Panc1 (cell line): ENCODE data around the gene DNAAF8. TPM values are rescaled to one million over a fixed set of nuclear protein-coding genes. Genes with fewer than 3 reads are reported as not detected.

Experiments
- ATAC-seq: fragments of 200-7000 bp; cut with Tn5 transposase; 2 replicates; pipeline ENCODE4 v1.9.1; 2020; ENCODE audit warnings: mild to moderate bottlenecking, moderate library complexity
- BruUV-seq: library from RNA; stranded (reverse); fragments of 400-500 nt; replicated peaks from 2 replicates; lab custom pipeline; 2021; lab: Mats Ljungman, UMichigan
- CTCF ChIA-PET: fragments of 300-600 bp; sonication (Branson Sonifier 250); formaldehyde crosslinking; loops from one replicate; lab custom pipeline; 2022; ENCODE audit warnings: antibody characterized with exemption; lab: Charles Lee
- POLR2A ChIA-PET: fragments of 300-600 bp; sonication (Branson Sonifier 250); formaldehyde crosslinking; loops from one replicate; lab custom pipeline; 2022; ENCODE audit warnings: antibody characterized with exemption; lab: Charles Lee
- DNase-seq: peaks from one replicate; pipeline ENCODE4 v3.0.0-alpha.2; 2010; ENCODE audit warnings: low read depth, low spot score
- H3K27ac ChIP-seq: 2 replicates; pipeline ENCODE4 v1.5.1; 2011; ENCODE audit warnings: mild to moderate bottlenecking, low read length, inconsistent platforms
- H3K27me3 ChIP-seq: fragments of 200-500 bp; sonication (Bioruptor generic); 2 replicates; pipeline ENCODE4 v1.6.0; 2014; ENCODE audit warnings: low read length, inconsistent platforms; ENCODE audit not compliant: control insufficient read depth, insufficient read depth
- H3K36me3 ChIP-seq: fragments of 200-500 bp; sonication (Bioruptor generic); 2 replicates; pipeline ENCODE4 v1.5.1; 2014; ENCODE audit warnings: inconsistent platforms, mild to moderate bottlenecking, low read length, moderate library complexity; ENCODE audit not compliant: control insufficient read depth, insufficient read depth
- H3K4me1 ChIP-seq: 2 replicates; pipeline ENCODE4 v1.5.1; 2011; ENCODE audit warnings: inconsistent platforms, mild to moderate bottlenecking, low read length, moderate library complexity; ENCODE audit not compliant: control insufficient read depth, insufficient read depth
- H3K4me3 ChIP-seq, 2 experiments: 2 replicates each; pipeline ENCODE4 v1.5.1; 2011 to 2012; ENCODE audit warnings: low read depth in 2 of 2, low read length in 2 of 2, mild to moderate bottlenecking in 2 of 2, inconsistent platforms in 1 of 2, moderate library complexity in 1 of 2
- H3K9me3 ChIP-seq: fragments of 200-500 bp; sonication (Bioruptor generic); 2 replicates; pipeline ENCODE4 v1.5.1; 2014; ENCODE audit warnings: low read depth, mild to moderate bottlenecking, inconsistent platforms, low read length, moderate library complexity; ENCODE audit not compliant: control insufficient read depth, insufficient read depth
- POLR2AphosphoS5 ChIP-seq: IDR thresholded peaks from 2 replicates; pipeline ENCODE4 v1.6.1; 2012; ENCODE audit warnings: mild to moderate bottlenecking, low read depth, low read length, moderate library complexity
- SIN3A ChIP-seq: IDR thresholded peaks from 2 replicates; pipeline ENCODE4 v1.6.1; 2012; ENCODE audit warnings: low read depth, mild to moderate bottlenecking, low read length, moderate library complexity, borderline replicate concordance; ENCODE audit not compliant: insufficient read depth
- TCF7L2 ChIP-seq: IDR thresholded peaks from 2 replicates; pipeline ENCODE4 v1.6.1; 2011; ENCODE audit warnings: mild to moderate bottlenecking, low read depth, low read length, inconsistent platforms
- in situ Hi-C: cut with HindIII; loops from 2 replicates; pipeline ENCODE4 v1.10.0; 2016; ENCODE audit warnings: low sequenced_read_pairs, low pct_unique_long_range_greater_than_20kb
- intact Hi-C: fragments of 100-400 bp; cut with micrococcal nuclease; formaldehyde crosslinking; loops from one replicate; pipeline ENCODE4 v1.10.0; 2022; ENCODE audit not compliant: unreplicated experiment
- total RNA-seq: library from RNA; stranded (reverse); gene quantifications from one replicate; pipeline ENCODE4 v1.2.1, GENCODE V29; 2021; ENCODE audit not compliant: unreplicated experiment
- TF ChIP-seq, protein P1 (sequence below), 2 experiments: IDR thresholded peaks; 2 replicates each; pipeline ENCODE4 v1.6.1; 2011 to 2012; ENCODE audit warnings: low read depth in 2 of 2, control low read depth in 1 of 2, low read length in 1 of 2, mild to moderate bottlenecking in 1 of 2, moderate library complexity in 1 of 2; ENCODE audit not compliant: insufficient read depth in 1 of 2
- TF ChIP-seq, protein P2 (sequence below): fragments of 450-650 bp; IDR thresholded peaks from 2 replicates; pipeline ENCODE4 v1.5.1; 2017; ENCODE audit warnings: mild to moderate bottlenecking

DNAAF8 gene
- total RNA-seq, 1 experiment from 2014 or later = 2.3 TPM

DNA sequence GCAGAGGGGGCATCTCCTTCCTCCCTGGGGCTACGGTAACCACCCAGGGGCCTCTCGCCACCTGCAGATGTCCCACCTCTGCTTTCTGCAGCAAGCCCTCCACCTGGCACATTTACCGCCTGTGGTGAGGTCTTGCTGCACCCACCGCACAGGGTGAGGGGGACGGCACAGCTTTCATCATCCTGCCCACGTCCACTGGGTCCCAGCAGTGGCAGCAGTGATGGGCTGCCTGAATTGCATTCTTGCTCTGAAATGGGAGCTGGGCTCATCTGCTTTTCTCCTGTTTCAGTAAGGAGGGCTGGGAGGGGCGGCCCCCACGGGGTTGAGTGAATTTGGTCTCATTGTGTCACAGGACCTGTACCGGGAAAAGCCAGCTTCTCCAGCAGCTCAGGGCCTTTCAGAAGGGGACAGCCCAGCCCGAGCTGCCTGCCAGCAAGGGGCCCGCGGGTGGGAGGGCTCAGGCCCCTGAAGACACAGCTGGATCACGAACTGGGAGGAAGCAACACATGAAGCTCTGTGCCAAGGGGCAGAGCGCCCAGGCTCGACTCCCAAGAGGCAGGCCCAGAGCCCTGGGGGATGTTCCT lies 12.7 kb downstream of the DNAAF8 start:
- Histone ChIP-seq H3K27me3 (no peaks in the 10 kb centered on the region), H3K9me3 (no peaks in the 10 kb centered on the region), H3K36me3 (no peaks in the 10 kb centered on the region), H3K4me1 (no peaks in the 10 kb centered on the region), H3K4me3 (no peak overlapping the region), H3K27ac (no peak overlapping the region)
- TF ChIP-seq POLR2AphosphoS5 (no peak), SIN3A (no peak), TCF7L2 (no peak)
- TF ChIP-seq, protein P1, sequence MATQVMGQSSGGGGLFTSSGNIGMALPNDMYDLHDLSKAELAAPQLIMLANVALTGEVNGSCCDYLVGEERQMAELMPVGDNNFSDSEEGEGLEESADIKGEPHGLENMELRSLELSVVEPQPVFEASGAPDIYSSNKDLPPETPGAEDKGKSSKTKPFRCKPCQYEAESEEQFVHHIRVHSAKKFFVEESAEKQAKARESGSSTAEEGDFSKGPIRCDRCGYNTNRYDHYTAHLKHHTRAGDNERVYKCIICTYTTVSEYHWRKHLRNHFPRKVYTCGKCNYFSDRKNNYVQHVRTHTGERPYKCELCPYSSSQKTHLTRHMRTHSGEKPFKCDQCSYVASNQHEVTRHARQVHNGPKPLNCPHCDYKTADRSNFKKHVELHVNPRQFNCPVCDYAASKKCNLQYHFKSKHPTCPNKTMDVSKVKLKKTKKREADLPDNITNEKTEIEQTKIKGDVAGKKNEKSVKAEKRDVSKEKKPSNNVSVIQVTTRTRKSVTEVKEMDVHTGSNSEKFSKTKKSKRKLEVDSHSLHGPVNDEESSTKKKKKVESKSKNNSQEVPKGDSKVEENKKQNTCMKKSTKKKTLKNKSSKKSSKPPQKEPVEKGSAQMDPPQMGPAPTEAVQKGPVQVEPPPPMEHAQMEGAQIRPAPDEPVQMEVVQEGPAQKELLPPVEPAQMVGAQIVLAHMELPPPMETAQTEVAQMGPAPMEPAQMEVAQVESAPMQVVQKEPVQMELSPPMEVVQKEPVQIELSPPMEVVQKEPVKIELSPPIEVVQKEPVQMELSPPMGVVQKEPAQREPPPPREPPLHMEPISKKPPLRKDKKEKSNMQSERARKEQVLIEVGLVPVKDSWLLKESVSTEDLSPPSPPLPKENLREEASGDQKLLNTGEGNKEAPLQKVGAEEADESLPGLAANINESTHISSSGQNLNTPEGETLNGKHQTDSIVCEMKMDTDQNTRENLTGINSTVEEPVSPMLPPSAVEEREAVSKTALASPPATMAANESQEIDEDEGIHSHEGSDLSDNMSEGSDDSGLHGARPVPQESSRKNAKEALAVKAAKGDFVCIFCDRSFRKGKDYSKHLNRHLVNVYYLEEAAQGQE (IDR thresholded peaks at IDR 0.05; ENCODE audit: insufficient read depth in 1 of 2, low read depth in 2 of 2, low read length in 1 of 2) = no peak
- TF ChIP-seq, protein P2, sequence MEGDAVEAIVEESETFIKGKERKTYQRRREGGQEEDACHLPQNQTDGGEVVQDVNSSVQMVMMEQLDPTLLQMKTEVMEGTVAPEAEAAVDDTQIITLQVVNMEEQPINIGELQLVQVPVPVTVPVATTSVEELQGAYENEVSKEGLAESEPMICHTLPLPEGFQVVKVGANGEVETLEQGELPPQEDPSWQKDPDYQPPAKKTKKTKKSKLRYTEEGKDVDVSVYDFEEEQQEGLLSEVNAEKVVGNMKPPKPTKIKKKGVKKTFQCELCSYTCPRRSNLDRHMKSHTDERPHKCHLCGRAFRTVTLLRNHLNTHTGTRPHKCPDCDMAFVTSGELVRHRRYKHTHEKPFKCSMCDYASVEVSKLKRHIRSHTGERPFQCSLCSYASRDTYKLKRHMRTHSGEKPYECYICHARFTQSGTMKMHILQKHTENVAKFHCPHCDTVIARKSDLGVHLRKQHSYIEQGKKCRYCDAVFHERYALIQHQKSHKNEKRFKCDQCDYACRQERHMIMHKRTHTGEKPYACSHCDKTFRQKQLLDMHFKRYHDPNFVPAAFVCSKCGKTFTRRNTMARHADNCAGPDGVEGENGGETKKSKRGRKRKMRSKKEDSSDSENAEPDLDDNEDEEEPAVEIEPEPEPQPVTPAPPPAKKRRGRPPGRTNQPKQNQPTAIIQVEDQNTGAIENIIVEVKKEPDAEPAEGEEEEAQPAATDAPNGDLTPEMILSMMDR = no peak
- no TSS peak for BruUV-seq
- DNase-seq (no peak), ATAC-seq (no peak)
- CTCF ChIA-PET = interaction anchor here (0.6 kb wide), 1 partner anchor 110 kb away, joined by 5 read pairs; no protein-coding TSS in a partner anchor
- in situ Hi-C loops = no loop called here
- intact Hi-C loops = no loop called here
- POLR2A ChIA-PET = no interaction called here

DNA sequence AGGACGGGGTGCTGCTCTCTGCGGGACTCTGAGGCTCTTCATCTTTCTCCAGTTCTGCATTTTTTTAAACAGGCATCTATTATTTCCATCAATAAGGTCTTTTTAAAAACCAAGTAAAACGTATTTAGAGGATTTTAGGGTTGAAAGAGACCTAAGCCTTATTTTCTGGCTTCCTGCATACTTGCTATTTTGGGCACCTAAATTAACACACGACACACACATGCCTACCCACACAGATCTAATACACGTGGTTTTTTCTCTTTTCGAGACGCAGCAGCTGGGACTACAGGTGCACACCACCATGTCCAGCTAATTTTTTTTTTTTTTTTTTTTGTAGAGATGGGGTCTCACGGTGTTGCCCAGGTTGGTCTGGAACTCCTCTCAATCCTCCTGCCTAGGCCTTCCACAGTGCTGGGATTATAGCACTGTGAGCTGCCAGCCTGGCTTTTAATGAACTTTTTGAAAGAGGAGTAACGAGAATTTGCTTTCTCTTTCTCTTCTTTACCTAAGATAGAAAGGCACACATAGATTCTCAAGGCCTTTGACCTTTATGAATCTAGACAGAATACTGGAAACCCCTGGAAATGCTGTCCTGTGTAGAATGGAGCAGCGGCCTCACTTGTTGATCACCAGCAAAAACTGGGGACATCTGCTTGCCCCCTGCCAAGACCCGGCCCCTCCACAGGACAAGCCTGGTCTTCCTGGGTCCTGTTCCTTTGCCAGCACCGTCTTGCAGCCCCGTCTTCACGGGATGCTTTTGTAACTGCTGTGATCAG lies 13.8 kb downstream of the DNAAF8 start:
- ChIA-PET CTCF (interaction anchor here (0.6 kb wide), 1 partner anchor 109 kb away, joined by 5 read pairs; no protein-coding TSS in a partner anchor), POLR2A (interaction anchor here (0.6 kb wide), 2 partner anchors 12 to 51 kb away, joined by 3 to 4 read pairs; no protein-coding TSS in a partner anchor)
- Histone ChIP-seq H3K27ac (no peak overlapping the region), H3K4me3 (no peak overlapping the region), H3K9me3 (no peaks in the 10 kb centered on the region), H3K4me1 (no peaks in the 10 kb centered on the region), H3K36me3 (no peaks in the 10 kb centered on the region), H3K27me3 (no peaks in the 10 kb centered on the region)
- DNase-seq = no peak
- BruUV-seq = no TSS peak
- intact Hi-C loops (no loop called here), in situ Hi-C loops (no loop called here)
- TF ChIP-seq SIN3A (no peak), POLR2AphosphoS5 (no peak), TCF7L2 (no peak)
- TF ChIP-seq, protein P2 = no peak
- TF ChIP-seq, protein P1 (IDR thresholded peaks at IDR 0.05; ENCODE audit: insufficient read depth in 1 of 2, low read depth in 2 of 2, low read length in 1 of 2) = no peak
- no peak for ATAC-seq
